CD4-positive, alpha-beta T cell treated with Interleukin-4 for 4 hours (primary cell): ENCODE results near the gene UBAP2.
"Not testable (repeated sequence)": the region's sequence is repeated elsewhere in the genome, so short reads cannot be mapped to it uniquely, and the experiment has no call there.

ENCODE experiments used
- DNase-seq: peaks from one replicate; pipeline ENCODE4 v3.0.0-alpha.2; 2020

The UBAP2 gene

DNA sequence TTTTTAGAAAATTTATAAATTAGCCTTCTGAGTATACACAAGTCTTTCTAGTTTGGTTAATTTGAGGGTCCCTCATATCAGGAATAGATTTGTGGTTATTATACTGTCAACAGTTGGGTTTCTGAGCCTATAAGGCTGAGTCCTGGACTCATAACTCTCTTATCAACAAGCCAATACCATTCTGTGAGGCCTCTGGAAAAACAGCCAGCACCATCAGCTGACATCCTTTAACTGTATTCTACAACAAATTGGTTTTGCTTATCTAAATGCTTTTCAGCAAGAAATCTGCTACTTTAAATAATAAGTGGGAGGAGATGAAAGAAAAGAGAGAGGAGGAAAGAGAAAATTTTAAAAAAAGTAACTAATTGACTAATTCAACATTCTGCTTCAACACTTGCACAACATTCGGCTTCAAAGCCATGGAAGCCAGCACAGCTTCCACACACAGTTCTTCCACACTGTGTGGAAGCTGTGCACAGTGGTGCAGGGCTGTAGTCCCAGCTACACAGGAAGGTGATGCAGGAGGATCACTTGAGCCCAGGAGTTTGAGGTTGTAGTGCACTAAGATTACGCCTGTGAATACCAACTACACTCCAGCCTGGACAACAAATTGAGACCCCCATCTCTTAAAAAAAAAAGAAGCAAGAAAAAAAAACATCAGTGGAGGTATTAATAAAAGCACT, 84.5 kb downstream of the UBAP2 start:
- DNase-seq: no peak

- not testable (repeated sequence) for DNase-seq
These were observed 86.2 kb downstream of the UBAP2 start for GRCh38 chr9:33962468-33962867.

- no peak for DNase-seq
These were observed 89.0 kb downstream of the UBAP2 start for GRCh38 chr9:33959725-33960124.

DNA sequence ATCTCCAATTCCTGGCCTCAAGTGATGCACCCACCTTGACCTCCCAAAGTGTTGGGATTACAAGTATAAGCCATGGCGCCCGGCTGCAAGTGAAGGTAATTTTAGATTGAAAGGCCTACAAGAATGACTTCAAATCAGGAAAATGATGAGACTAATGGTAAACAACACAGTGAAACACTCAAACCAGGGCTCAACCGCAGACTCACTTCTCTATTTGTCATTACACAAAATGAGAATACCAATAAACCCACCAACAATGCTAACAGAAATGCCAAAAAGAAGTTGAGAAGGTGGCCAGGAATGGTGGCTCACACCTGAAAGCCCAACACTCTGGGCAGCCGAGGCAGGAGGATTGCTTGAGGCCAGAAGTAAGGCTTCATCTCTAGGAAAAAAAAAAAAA, 92.1 kb downstream of the UBAP2 start:
- DNase-seq: no peak

DNA sequence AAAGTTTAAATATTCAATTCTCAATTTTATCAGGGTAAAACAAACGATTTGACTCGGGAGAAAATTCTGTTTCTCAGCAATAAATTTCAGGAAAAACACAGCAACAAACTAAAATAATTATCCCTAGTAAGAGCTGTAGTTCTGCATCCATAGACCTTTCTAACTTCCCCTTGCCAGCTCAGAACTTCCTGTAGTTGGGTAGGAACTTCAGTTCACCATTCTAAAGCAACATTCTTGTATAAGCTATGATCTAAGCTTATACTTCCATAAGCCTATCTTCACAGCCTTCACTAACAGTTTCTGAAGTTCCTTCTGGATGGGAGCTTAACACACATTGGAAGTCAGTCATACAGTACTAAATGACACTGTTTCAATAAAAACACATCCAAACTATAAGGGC, 96.6 kb downstream of the UBAP2 start:
- DNase-seq: no peak

DNA sequence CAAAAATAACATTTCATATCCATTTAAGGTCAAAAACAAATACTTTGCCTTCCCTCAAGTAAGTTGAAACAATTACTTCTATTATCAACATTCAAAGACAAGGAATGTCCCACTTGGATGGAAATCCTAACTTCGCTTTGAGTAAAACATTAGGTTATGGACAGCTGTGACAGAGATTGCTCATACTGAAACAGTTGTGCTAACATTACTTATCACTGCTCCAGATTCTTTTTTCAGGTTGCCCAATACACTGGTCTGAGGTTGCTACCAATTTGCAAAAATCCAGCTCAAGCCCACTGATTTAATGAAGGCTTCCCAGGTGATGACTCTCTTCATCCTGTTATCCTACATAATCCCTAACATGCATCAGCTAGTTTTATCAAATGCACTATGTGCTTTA, 98.3 kb downstream of the UBAP2 start:
- DNase-seq: no peak

- DNase-seq: no peak
These were observed 101.7 kb downstream of the UBAP2 start for GRCh38 chr9:33946779-33947535.

GRCh38 chr9:33943389-33943788, 105.3 kb downstream of the UBAP2 start:
- DNase-seq: no peak

- DNase-seq: no peak
These were observed 106.1 kb downstream of the UBAP2 start for GRCh38 chr9:33942471-33943083.

DNA sequence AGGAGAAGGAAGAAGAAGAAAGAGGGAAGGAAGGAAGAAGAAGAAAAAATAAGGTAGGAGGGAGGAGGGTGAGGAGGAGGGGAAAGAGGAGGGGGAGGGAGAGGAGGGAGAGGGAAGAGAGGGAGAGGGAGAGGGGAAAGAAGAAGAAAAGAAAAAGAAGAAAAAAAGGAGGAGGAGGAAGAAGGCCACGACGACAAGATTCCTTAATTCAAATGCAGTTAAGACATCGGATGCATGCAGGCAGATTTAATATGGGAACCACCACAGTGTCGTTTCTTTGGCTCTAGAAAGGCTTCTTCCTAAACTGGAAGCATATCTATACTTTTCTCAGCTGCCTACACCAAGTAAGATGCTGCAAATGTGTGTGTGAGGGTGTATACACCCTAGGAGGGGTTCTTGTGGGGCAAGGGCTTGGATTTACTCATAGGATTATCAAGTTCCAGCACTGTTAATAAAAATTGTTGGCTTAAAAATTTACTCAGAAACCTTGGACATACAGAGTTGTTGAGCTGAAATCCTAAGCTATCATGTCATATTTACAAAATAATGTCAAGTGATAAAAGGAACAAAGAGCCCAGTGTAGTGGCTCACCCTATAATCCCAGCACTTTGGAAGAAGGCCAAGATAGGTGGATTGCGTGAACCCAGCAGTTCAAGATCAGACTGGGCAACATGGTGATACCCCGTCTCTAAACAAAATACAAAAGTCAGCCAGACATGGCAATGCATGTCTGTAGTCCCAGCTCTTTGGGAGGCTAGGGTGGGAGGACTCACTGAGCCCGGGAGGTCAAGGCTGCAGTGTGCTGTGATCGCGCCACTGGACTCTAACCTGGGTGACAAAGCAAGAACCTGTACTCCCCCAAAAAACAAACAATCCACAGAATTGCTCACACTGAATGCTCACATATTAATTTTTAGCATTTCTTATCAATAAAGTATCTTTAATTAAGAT, 108.5 kb downstream of the UBAP2 start:
- DNase-seq: no peak

GRCh38 chr9:33934188-33934878, 114.4 kb downstream of the UBAP2 start:
- DNase-seq: no peak

DNA sequence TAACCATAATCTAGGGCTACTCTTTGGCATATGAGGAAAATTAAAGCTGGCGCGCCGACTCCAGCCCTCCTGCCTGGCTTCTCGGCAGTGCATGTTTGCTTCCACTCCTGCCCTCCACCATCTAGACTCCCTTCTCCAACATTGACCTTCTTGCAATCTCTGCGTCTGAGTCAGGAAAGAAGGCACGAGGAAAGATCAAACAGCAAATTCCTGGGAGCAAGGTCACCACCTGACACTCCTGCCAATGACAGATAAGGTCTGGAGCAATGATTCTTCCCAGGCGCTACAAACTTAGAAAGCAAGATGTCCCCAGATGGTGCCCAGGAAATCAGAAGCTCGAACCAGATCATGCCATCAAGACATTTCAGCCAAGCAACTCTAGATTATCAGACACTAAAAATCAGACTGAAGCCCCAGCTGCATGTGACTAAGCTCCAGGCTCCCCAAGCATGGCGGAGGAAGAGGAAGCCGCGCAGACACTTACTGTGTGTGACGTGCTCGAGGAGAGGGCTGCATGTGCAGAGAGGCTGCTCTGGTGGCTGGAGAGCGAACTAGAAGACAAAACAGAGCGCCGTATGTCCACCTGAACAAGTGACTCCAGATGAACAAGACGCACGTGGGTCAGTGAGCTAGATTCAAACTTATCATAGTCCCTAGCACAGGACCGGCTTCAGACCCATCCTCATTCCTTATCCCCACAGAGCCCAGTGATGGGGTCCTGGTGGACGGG, 116.4 kb downstream of the UBAP2 start:
- no peak for DNase-seq

GRCh38 chr9:33931326-33931725, 117.4 kb downstream of the UBAP2 start:
- DNase-seq: no peak

DNA sequence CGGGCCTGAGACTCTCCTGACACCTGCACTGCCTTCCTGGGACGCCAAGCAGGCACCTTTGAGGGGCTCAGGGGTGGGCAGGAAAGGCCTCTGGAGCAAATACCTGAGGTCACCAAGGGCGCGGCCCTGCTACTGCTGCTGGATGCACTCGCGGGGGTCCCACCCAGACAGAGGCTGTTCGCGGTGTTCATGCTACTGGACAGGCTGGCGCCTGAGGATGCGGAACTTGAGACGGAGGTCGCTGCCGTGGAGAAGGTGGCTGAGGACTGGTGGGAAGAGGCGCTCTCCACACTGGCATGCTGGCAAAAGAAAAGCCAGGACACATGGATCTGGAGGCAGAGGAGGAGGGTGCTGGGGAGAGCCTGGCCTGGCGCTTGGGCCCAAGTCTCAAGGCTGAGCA, 121.0 kb downstream of the UBAP2 start:
- DNase-seq: no peak

GRCh38 chr9:33926746-33927485, 121.8 kb downstream of the UBAP2 start:
- no peak for DNase-seq

GRCh38 chr9:33924978-33925797, 123.5 kb downstream of the UBAP2 start:
- DNase-seq: no peak

GRCh38 chr9:33923998-33924701, 124.5 kb downstream of the UBAP2 start:
- DNase-seq: no peak

DNA sequence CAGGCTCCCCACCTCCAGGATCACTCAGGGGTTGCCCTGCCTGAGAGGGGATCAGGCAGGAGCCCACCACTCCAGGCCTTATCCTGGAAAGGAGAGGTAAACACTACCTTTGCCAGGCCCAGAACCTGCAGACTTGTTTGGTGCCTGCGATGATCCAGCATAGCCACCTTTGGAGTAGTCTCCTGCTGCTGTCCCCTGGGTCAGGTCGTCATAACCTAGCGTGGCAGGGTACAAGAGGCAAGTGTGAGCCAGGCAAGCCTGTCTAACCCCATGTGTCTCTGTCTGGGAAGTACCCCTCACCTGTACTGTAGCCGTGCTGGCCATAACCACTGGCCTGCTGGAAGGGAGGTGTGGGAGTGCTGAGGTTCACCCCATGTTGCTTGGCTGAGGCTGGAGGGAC, 125.6 kb downstream of the UBAP2 start:
- no peak for DNase-seq
